ENCODE measurements around the gene GANAB.
"Not testable (repeated sequence)": the region's sequence is repeated elsewhere in the genome, so short reads cannot be mapped to it uniquely, and the experiment has no call there.

The GANAB gene

GRCh38 chr11:62600367-62601121 is 45.9 kb downstream of the GANAB start:
- DNase-seq: no peak

GRCh38 chr11:62599901-62600300 is 46.5 kb downstream of the GANAB start:
- DNase-seq: no peak

GRCh38 chr11:62599069-62599696 is 47.2 kb downstream of the GANAB start:
- peak; percentile 93 for DNase-seq

- DNase-seq: no peak
These were observed 51.3 kb downstream of the GANAB start for GRCh38 chr11:62595124-62595523.

- peak; percentile 39 for DNase-seq
These were observed 52.9 kb downstream of the GANAB start for GRCh38 chr11:62593434-62594044.

GRCh38 chr11:62592989-62593421 is 53.4 kb downstream of the GANAB start:
- no peak for DNase-seq

- no peak for DNase-seq
These were observed 54.1 kb downstream of the GANAB start for GRCh38 chr11:62592146-62592815.

- peak; percentile 98 for DNase-seq
These were observed 54.8 kb downstream of the GANAB start, which contains the start of gene TUT1 for GRCh38 chr11:62591448-62592145. Gene TUT1, minus strand, starts transcription at chr11:62591523. Its CDS starts 38 bp downstream, at chr11:62591485.

- DNase-seq: no peak
These were observed 57.3 kb downstream of the GANAB start for GRCh38 chr11:62588966-62589637.

GRCh38 chr11:62585356-62585755 is 61.1 kb downstream of the GANAB start:
- not testable (repeated sequence) for DNase-seq

- not testable (repeated sequence) for DNase-seq
These were observed 64.7 kb downstream of the GANAB start for GRCh38 chr11:62581735-62582134.

- DNase-seq: no peak
These were observed 65.3 kb downstream of the GANAB start for GRCh38 chr11:62580959-62581715.

GRCh38 chr11:62579252-62579651 is 67.2 kb downstream of the GANAB start:
- no peak for DNase-seq

- DNase-seq: no peak
These were observed 67.9 kb downstream of the GANAB start for GRCh38 chr11:62578541-62578940.

- no peak for DNase-seq
These were observed 69.2 kb downstream of the GANAB start for GRCh38 chr11:62577046-62577714.

GRCh38 chr11:62575837-62576236 is 70.6 kb downstream of the GANAB start:
- no peak for DNase-seq

- no peak for DNase-seq
These were observed 71.3 kb downstream of the GANAB start for GRCh38 chr11:62575156-62575555.
